Right ventricle myocardium superior (tissue), 1 donor: ENCODE data around the gene CLTCL1. TPM values are rescaled to one million over a fixed set of nuclear protein-coding genes. Genes with fewer than 3 reads are reported as not detected.
"Not testable (repeated sequence)": the region's sequence is repeated elsewhere in the genome, so short reads cannot be mapped to it uniquely, and the experiment has no call there.

Source experiments
- ATAC-seq: fragments of 200-7000 bp; cut with Tn5 transposase; one replicate; pipeline ENCODE4 v1.9.1; 2020; ENCODE audit warnings: mild to moderate bottlenecking; ENCODE audit not compliant: poor library complexity
- DNase-seq: peaks from one replicate; pipeline ENCODE4 v3.0.0-alpha.2; 2020
- intact Hi-C: fragments of 100-400 bp; cut with DNase I; formaldehyde crosslinking; loops from one replicate; pipeline ENCODE4 v1.11.2; 2022
- long read RNA-seq: library from polyadenylated mRNA; unstranded; transcript quantifications from one replicate; pipeline ENCODE4 v2.0.0, GENCODE V29; 2021
- total RNA-seq: library from RNA; stranded (reverse); fragmentation: NEBNext Ultra II Directional; extraction: Animal tissue kit (Norgen Biotek cat#: 25700); gene quantifications from one replicate; pipeline ENCODE4 v1.2.1, GENCODE V29; 2021
- donor health status: DM: no; HTN: yes; CAD: no; lungs with severe emphysema.

The CLTCL1 gene
- 9.6 TPM for total RNA-seq
- long read RNA-seq, full-length matches to known transcripts: 4 of 17 reads
- long read RNA-seq, partial matches to known transcripts: 8 of 17 reads
- long read RNA-seq, other reads (novel, unspliced or antisense): 5 of 17 reads

GRCh38 chr22:19291580-19292457, at the start of gene CLTCL1:
CLTCL1 (minus strand) TSS chr22:19291719; CDS start chr22:19291641, 78 bp downstream.
- ATAC-seq (peak; percentile 91), DNase-seq (peak; percentile 91)
- intact Hi-C loops: no loop called here

GRCh38 chr22:19337137-19337536, 45.6 kb upstream of the CLTCL1 start:
- DNase-seq (no peak), ATAC-seq (no peak)
- intact Hi-C loops: no loop called here

GRCh38 chr22:19336133-19337075, 44.9 kb upstream of the CLTCL1 start:
- intact Hi-C loops: no loop called here
- ATAC-seq (no peak), DNase-seq (no peak)

GRCh38 chr22:19331975-19332374, 40.5 kb upstream of the CLTCL1 start:
- intact Hi-C loops: no loop called here

GRCh38 chr22:19331474-19331873, 40.0 kb upstream of the CLTCL1 start:
- DNase-seq: no peak
- intact Hi-C loops: no loop called here
- ATAC-seq: no peak

More at GRCh38 chr22:19331975-19332374, 40.5 kb upstream of the CLTCL1 start:
- DNase-seq: no peak
- ATAC-seq: no peak

- intact Hi-C loops: no loop called here
- ATAC-seq (no peak), DNase-seq (no peak)
Observed at GRCh38 chr22:19330865-19331418, 39.4 kb upstream of the CLTCL1 start.

- intact Hi-C loops, ATAC-seq, DNase-seq: not testable (repeated sequence)
Observed at GRCh38 chr22:19330205-19330604, 38.7 kb upstream of the CLTCL1 start.

GRCh38 chr22:19329454-19329853, 37.9 kb upstream of the CLTCL1 start:
- ATAC-seq: no peak
- no peak for DNase-seq
- intact Hi-C loops: no loop called here

- intact Hi-C loops: no loop called here
- DNase-seq (no peak), ATAC-seq (no peak)
Observed at GRCh38 chr22:19325296-19325948, 33.9 kb upstream of the CLTCL1 start.

GRCh38 chr22:19323420-19323819, 31.9 kb upstream of the CLTCL1 start:
- ATAC-seq, intact Hi-C loops, DNase-seq: not testable (repeated sequence)

GRCh38 chr22:19321757-19322156, 30.2 kb upstream of the CLTCL1 start:
- ATAC-seq (no peak), DNase-seq (no peak)
- intact Hi-C loops: no loop called here

GRCh38 chr22:19320136-19320535, 28.6 kb upstream of the CLTCL1 start:
- intact Hi-C loops, DNase-seq, ATAC-seq: not testable (repeated sequence)

GRCh38 chr22:19319281-19319680, 27.8 kb upstream of the CLTCL1 start:
- ATAC-seq: no peak
- DNase-seq: no peak
- intact Hi-C loops: no loop called here

- no peak for DNase-seq
- ATAC-seq: no peak
- intact Hi-C loops: no loop called here
Observed at GRCh38 chr22:19317865-19318264, 26.3 kb upstream of the CLTCL1 start.

- ATAC-seq (no peak), DNase-seq (no peak)
- intact Hi-C loops: no loop called here
Observed at GRCh38 chr22:19307872-19308271, 16.4 kb upstream of the CLTCL1 start.

GRCh38 chr22:19306535-19306934, 15.0 kb upstream of the CLTCL1 start:
- intact Hi-C loops, DNase-seq, ATAC-seq: not testable (repeated sequence)

GRCh38 chr22:19304547-19304946, 13.0 kb upstream of the CLTCL1 start:
- intact Hi-C loops: no loop called here
- ATAC-seq: no peak

GRCh38 chr22:19303785-19304184, 12.3 kb upstream of the CLTCL1 start:
- DNase-seq (no peak), ATAC-seq (no peak)
- intact Hi-C loops: no loop called here

More at GRCh38 chr22:19304547-19304946, 13.0 kb upstream of the CLTCL1 start:
- no peak for DNase-seq
